ENCODE measurements around the gene ALOX5.
"Not testable (repeated sequence)": the region's sequence is repeated elsewhere in the genome, so short reads cannot be mapped to it uniquely, and the experiment has no call there.

ALOX5 gene

GRCh38 chr10:45374350-45375052, 485 bp downstream of the ALOX5 start:
- no peak for DNase-seq

GRCh38 chr10:45375101-45375500, 1.1 kb downstream of the ALOX5 start:
- no peak for DNase-seq

GRCh38 chr10:45375716-45376231, 1.8 kb downstream of the ALOX5 start:
- no peak for DNase-seq

- no peak for DNase-seq
These were observed 2.4 kb downstream of the ALOX5 start for GRCh38 chr10:45376371-45376801.

- DNase-seq, result no peak
These were observed 3.3 kb downstream of the ALOX5 start for GRCh38 chr10:45377321-45377720.

GRCh38 chr10:45377858-45378257, 3.8 kb downstream of the ALOX5 start:
- DNase-seq, result no peak

- DNase-seq, result no peak
These were observed 5.1 kb downstream of the ALOX5 start for GRCh38 chr10:45378914-45379726.

GRCh38 chr10:45379891-45380540, 6.0 kb downstream of the ALOX5 start:
- DNase-seq, result no peak

- DNase-seq, result no peak
These were observed 7.0 kb downstream of the ALOX5 start for GRCh38 chr10:45380903-45381620.

- no peak for DNase-seq
These were observed 8.6 kb downstream of the ALOX5 start for GRCh38 chr10:45382591-45382990.

- no peak for DNase-seq
These were observed 9.8 kb downstream of the ALOX5 start for GRCh38 chr10:45383682-45384330.

- no peak for DNase-seq
These were observed 12.6 kb downstream of the ALOX5 start for GRCh38 chr10:45386657-45387056.

GRCh38 chr10:45387096-45387893, 13.3 kb downstream of the ALOX5 start:
- DNase-seq, result no peak

GRCh38 chr10:45389671-45390070, 15.7 kb downstream of the ALOX5 start:
- DNase-seq, result not testable (repeated sequence)

- DNase-seq, result not testable (repeated sequence)
These were observed 17.6 kb downstream of the ALOX5 start for GRCh38 chr10:45391636-45392035.

GRCh38 chr10:45395554-45395953, 21.5 kb downstream of the ALOX5 start:
- no peak for DNase-seq

- DNase-seq, result no peak
These were observed 24.6 kb downstream of the ALOX5 start for GRCh38 chr10:45398595-45398994.

- no peak for DNase-seq
These were observed 25.1 kb downstream of the ALOX5 start for GRCh38 chr10:45399113-45399512.

- DNase-seq, result no peak
These were observed 29.1 kb downstream of the ALOX5 start for GRCh38 chr10:45403151-45403550.

GRCh38 chr10:45404087-45404769, 30.2 kb downstream of the ALOX5 start:
- no peak for DNase-seq

- no peak for DNase-seq
These were observed 30.7 kb downstream of the ALOX5 start for GRCh38 chr10:45404770-45405120.
